Astrocyte of the hippocampus (primary cell): ENCODE results near the gene TGFBR1.
A peak's percentile ranks its signal among the peaks of the same experiment; 100 is the strongest.

Experiments used
- DNase-seq: peaks from one replicate; pipeline ENCODE4 v3.0.0; 2011; ENCODE audit warnings: low read depth, low spot score

TGFBR1 gene

GRCh38 chr9:99135456-99135855 is 30.5 kb downstream of the TGFBR1 start:
- no peak for DNase-seq

- DNase-seq: no peak
These were observed 32.3 kb downstream of the TGFBR1 start for GRCh38 chr9:99137225-99137624.

GRCh38 chr9:99137891-99138290 is 33.0 kb downstream of the TGFBR1 start:
- no peak for DNase-seq

- no peak for DNase-seq
These were observed 33.7 kb downstream of the TGFBR1 start for GRCh38 chr9:99138424-99139284.

GRCh38 chr9:99139868-99140267 is 35.0 kb downstream of the TGFBR1 start:
- DNase-seq: no peak

GRCh38 chr9:99140685-99141314 is 35.9 kb downstream of the TGFBR1 start:
- peak; percentile 77 for DNase-seq

- no peak for DNase-seq
These were observed 36.9 kb downstream of the TGFBR1 start for GRCh38 chr9:99141849-99142248.

GRCh38 chr9:99142275-99142674 is 37.4 kb downstream of the TGFBR1 start:
- no peak for DNase-seq

- no peak for DNase-seq
These were observed 38.7 kb downstream of the TGFBR1 start for GRCh38 chr9:99143655-99144054.

GRCh38 chr9:99144966-99145365 is 40.1 kb downstream of the TGFBR1 start:
- no peak for DNase-seq

GRCh38 chr9:99146574-99146973 is 41.7 kb downstream of the TGFBR1 start:
- no peak for DNase-seq

- no peak for DNase-seq
These were observed 42.3 kb downstream of the TGFBR1 start for GRCh38 chr9:99147177-99147576.

GRCh38 chr9:99150451-99151171 is 45.7 kb downstream of the TGFBR1 start:
- DNase-seq: no peak

GRCh38 chr9:99154356-99154755 is 49.4 kb downstream of the TGFBR1 start:
- no peak for DNase-seq

GRCh38 chr9:99155736-99156135 is 50.8 kb downstream of the TGFBR1 start:
- no peak for DNase-seq

GRCh38 chr9:99158629-99159028 is 53.7 kb downstream of the TGFBR1 start:
- no peak for DNase-seq

GRCh38 chr9:99160173-99160572 is 55.3 kb downstream of the TGFBR1 start:
- no peak for DNase-seq

GRCh38 chr9:99162759-99163364 is 57.9 kb downstream of the TGFBR1 start:
- DNase-seq: peak; percentile 54

GRCh38 chr9:99166149-99166548 is 61.2 kb downstream of the TGFBR1 start:
- no peak for DNase-seq

- DNase-seq: no peak
These were observed 62.2 kb downstream of the TGFBR1 start for GRCh38 chr9:99167119-99167518.

GRCh38 chr9:99167694-99168093 is 62.8 kb downstream of the TGFBR1 start:
- no peak for DNase-seq

GRCh38 chr9:99169086-99169485 is 64.2 kb downstream of the TGFBR1 start:
- DNase-seq: no peak
